WTC11 (cell line): Measurements from ENCODE around the gene RRP1. TPM values are rescaled to one million over a fixed set of nuclear protein-coding genes. Genes with fewer than 3 reads are reported as not detected.

ENCODE experiments used
- ATAC-seq: fragments of 200-7000 bp; cut with Tn5 transposase; 2 replicates; pipeline ENCODE4 v1.10.0; 2021; ENCODE audit warnings: mild to moderate bottlenecking, moderate library complexity
- CTCF ChIA-PET: fragments of 300-600 bp; sonication (Branson Sonifier 250); formaldehyde crosslinking; loops from one replicate; lab custom pipeline; 2021; ENCODE audit warnings: antibody characterized with exemption; lab: Charles Lee
- POLR2A ChIA-PET: fragments of 350-600 bp; sonication (Branson Sonifier 250); formaldehyde crosslinking; loops from one replicate; lab custom pipeline; 2021; ENCODE audit warnings: antibody characterized with exemption; lab: Charles Lee
- DNase-seq: peaks from one replicate; pipeline ENCODE4 v3.0.0; 2021; ENCODE audit warnings: low spot score
- H3K27ac Mint-ChIP-seq: 2 replicates; pipeline ENCODE4 v1.8.0; 2021; ENCODE audit warnings: mixed read lengths
- H3K27me3 Mint-ChIP-seq: 2 replicates; pipeline ENCODE4 v1.8.0; 2021; ENCODE audit warnings: low read depth, mild to moderate bottlenecking, moderate library complexity, mixed read lengths
- H3K36me3 Mint-ChIP-seq: 2 replicates; pipeline ENCODE4 v1.8.0; 2021; ENCODE audit warnings: mixed read lengths
- H3K4me1 Mint-ChIP-seq: 2 replicates; pipeline ENCODE4 v1.8.0; 2022; ENCODE audit warnings: mixed read lengths
- H3K4me3 Mint-ChIP-seq: 2 replicates; pipeline ENCODE4 v1.8.0; 2021; ENCODE audit warnings: mild to moderate bottlenecking, moderate library complexity, mixed read lengths
- H3K9me3 Mint-ChIP-seq: 2 replicates; pipeline ENCODE4 v1.8.0; 2021; ENCODE audit warnings: mixed read lengths
- ATF1 ChIP-seq: sonication (generic); formaldehyde crosslinking; IDR thresholded peaks from 2 replicates; pipeline ENCODE4 v1.8.1; 2023; ENCODE audit warnings: mild to moderate bottlenecking, moderate library complexity, missing genetic modification reagents
- ATF2 ChIP-seq: sonication (generic); formaldehyde crosslinking; IDR thresholded peaks from 2 replicates; pipeline ENCODE4 v1.8.1; 2022; ENCODE audit warnings: low read depth, missing genetic modification reagents, borderline replicate concordance
- CDX4 ChIP-seq: fragments of 250-450 bp; sonication (Bioruptor Pico); IDR thresholded peaks from 2 replicates; pipeline ENCODE4 v1.9.0; 2021; ENCODE audit warnings: moderate library complexity, mild to moderate bottlenecking, inconsistent platforms, borderline replicate concordance
- CREB1 ChIP-seq: sonication (generic); formaldehyde crosslinking; IDR thresholded peaks from 2 replicates; pipeline ENCODE4 v1.8.0; 2023; ENCODE audit warnings: mild to moderate bottlenecking, missing genetic modification reagents
- GRHL2 ChIP-seq: fragments of 250-450 bp; sonication (Bioruptor Pico); IDR thresholded peaks from 2 replicates; pipeline ENCODE4 v1.8.0; 2022; ENCODE audit warnings: mild to moderate bottlenecking, moderate library complexity; ENCODE audit not compliant: insufficient replicate concordance, severe bottlenecking
- KAT7 ChIP-seq: sonication (generic); formaldehyde crosslinking; IDR thresholded peaks from 2 replicates; pipeline ENCODE4 v1.8.1; 2023; ENCODE audit warnings: missing genetic modification reagents, mild to moderate bottlenecking, borderline replicate concordance
- MLX ChIP-seq: sonication (generic); formaldehyde crosslinking; IDR thresholded peaks from 2 replicates; pipeline ENCODE4 v1.8.1; 2023; ENCODE audit warnings: mild to moderate bottlenecking, missing genetic modification reagents, moderate library complexity
- MYBL2 ChIP-seq: sonication (generic); formaldehyde crosslinking; IDR thresholded peaks from 2 replicates; pipeline ENCODE4 v1.8.1; 2023; ENCODE audit warnings: mild to moderate bottlenecking, moderate library complexity, missing genetic modification reagents
- NFYB ChIP-seq: sonication (generic); formaldehyde crosslinking; conservative IDR thresholded peaks from 2 replicates; pipeline ENCODE4 v1.8.0; 2022; ENCODE audit warnings: low read depth, missing genetic modification reagents
- SP1 ChIP-seq: sonication (generic); formaldehyde crosslinking; conservative IDR thresholded peaks from 2 replicates; pipeline ENCODE4 v1.8.1; 2022; ENCODE audit warnings: missing genetic modification reagents
- TCF7 ChIP-seq: sonication (generic); formaldehyde crosslinking; IDR thresholded peaks from 2 replicates; pipeline ENCODE4 v1.8.0; 2022; ENCODE audit warnings: mild to moderate bottlenecking, low read depth, missing genetic modification reagents, moderate library complexity
- ZBTB21 ChIP-seq: sonication (generic); formaldehyde crosslinking; IDR thresholded peaks from 2 replicates; pipeline ENCODE4 v1.8.1; 2023; ENCODE audit warnings: mild to moderate bottlenecking, missing genetic modification reagents, borderline replicate concordance
- ZMAT4 ChIP-seq: fragments of 250-450 bp; sonication (Bioruptor Pico); IDR thresholded peaks from 2 replicates; pipeline ENCODE4 v1.9.0; 2021; ENCODE audit warnings: mild to moderate bottlenecking
- ZNF138 ChIP-seq: sonication (generic); formaldehyde crosslinking; conservative IDR thresholded peaks from 2 replicates; pipeline ENCODE4 v1.8.1; 2022; ENCODE audit warnings: mild to moderate bottlenecking, moderate library complexity, missing genetic modification reagents
- total RNA-seq: library from RNA; stranded (reverse); gene quantifications from 3 replicates; pipeline ENCODE4 v1.2.3, GENCODE V29; 2021
- TF ChIP-seq, protein P1 (sequence below): sonication (generic); formaldehyde crosslinking; IDR thresholded peaks from 2 replicates; pipeline ENCODE4 v1.8.1; 2023; ENCODE audit warnings: mild to moderate bottlenecking, missing genetic modification reagents, borderline replicate concordance
- TF ChIP-seq, protein P2 (sequence below): sonication (generic); formaldehyde crosslinking; IDR thresholded peaks from 2 replicates; pipeline ENCODE4 v1.8.0; 2022; ENCODE audit warnings: mild to moderate bottlenecking, missing genetic modification reagents
- TF ChIP-seq, protein P3 (sequence below): sonication (generic); formaldehyde crosslinking; IDR thresholded peaks from 2 replicates; pipeline ENCODE4 v1.8.1; 2022; ENCODE audit warnings: low read depth, mild to moderate bottlenecking, moderate library complexity, missing genetic modification reagents, borderline replicate concordance

The RRP1 gene
- total RNA-seq, 1 experiment from 2014 or later = 53.0 TPM

- POLR2A ChIA-PET = no interaction called here
- CTCF ChIA-PET = interaction anchor here (0.7 to 1.1 kb wide), 2 partner anchors 11 kb away, joined by 3 read pairs; partner anchors contain the start of gene RRP1
- no peak for ATAC-seq
- DNase-seq = no peak
- Mint-ChIP-seq H3K27me3 (no peaks in the 10 kb centered on the region), H3K27ac (no peak overlapping the region), H3K36me3 (peaks cover 72% of the 10 kb centered on the region), H3K9me3 (no peaks in the 10 kb centered on the region), H3K4me1 (no peaks in the 10 kb centered on the region), H3K4me3 (no peak overlapping the region)
- no peak for TF ChIP-seq GRHL2 (CRISPR knock-in tag)
- TF ChIP-seq, protein P1, sequence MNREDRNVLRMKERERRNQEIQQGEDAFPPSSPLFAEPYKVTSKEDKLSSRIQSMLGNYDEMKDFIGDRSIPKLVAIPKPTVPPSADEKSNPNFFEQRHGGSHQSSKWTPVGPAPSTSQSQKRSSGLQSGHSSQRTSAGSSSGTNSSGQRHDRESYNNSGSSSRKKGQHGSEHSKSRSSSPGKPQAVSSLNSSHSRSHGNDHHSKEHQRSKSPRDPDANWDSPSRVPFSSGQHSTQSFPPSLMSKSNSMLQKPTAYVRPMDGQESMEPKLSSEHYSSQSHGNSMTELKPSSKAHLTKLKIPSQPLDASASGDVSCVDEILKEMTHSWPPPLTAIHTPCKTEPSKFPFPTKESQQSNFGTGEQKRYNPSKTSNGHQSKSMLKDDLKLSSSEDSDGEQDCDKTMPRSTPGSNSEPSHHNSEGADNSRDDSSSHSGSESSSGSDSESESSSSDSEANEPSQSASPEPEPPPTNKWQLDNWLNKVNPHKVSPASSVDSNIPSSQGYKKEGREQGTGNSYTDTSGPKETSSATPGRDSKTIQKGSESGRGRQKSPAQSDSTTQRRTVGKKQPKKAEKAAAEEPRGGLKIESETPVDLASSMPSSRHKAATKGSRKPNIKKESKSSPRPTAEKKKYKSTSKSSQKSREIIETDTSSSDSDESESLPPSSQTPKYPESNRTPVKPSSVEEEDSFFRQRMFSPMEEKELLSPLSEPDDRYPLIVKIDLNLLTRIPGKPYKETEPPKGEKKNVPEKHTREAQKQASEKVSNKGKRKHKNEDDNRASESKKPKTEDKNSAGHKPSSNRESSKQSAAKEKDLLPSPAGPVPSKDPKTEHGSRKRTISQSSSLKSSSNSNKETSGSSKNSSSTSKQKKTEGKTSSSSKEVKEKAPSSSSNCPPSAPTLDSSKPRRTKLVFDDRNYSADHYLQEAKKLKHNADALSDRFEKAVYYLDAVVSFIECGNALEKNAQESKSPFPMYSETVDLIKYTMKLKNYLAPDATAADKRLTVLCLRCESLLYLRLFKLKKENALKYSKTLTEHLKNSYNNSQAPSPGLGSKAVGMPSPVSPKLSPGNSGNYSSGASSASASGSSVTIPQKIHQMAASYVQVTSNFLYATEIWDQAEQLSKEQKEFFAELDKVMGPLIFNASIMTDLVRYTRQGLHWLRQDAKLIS (CRISPR knock-in tag) = no peak
- TF ChIP-seq ATF1 = no peak
- TF ChIP-seq CREB1 (CRISPR knock-in tag) = no peak
Observed at GRCh38 chr21:43800124-43800523, 10.7 kb downstream of the RRP1 start.

DNA sequence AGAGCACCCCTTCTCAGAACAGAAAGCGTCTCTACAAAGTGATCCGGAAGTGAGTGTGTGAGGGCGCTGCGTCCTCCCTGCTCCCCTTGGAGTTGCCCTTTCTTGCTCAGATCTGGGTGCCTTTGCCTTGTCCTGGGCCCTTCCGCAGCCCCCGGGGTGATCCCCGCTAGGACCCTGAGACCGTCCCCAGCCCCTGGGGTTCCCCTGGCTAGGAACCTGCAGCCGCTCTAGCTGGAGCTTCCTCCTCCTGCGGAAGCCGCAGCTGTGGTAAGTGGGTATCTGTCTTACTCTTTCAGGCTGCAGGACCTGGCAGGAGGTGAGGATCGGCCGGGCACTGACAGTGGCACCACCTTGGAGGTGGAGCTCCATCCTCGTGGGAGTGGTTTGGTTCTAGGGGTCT, 11.2 kb downstream of the RRP1 start:
- no peak for ATAC-seq

DNA sequence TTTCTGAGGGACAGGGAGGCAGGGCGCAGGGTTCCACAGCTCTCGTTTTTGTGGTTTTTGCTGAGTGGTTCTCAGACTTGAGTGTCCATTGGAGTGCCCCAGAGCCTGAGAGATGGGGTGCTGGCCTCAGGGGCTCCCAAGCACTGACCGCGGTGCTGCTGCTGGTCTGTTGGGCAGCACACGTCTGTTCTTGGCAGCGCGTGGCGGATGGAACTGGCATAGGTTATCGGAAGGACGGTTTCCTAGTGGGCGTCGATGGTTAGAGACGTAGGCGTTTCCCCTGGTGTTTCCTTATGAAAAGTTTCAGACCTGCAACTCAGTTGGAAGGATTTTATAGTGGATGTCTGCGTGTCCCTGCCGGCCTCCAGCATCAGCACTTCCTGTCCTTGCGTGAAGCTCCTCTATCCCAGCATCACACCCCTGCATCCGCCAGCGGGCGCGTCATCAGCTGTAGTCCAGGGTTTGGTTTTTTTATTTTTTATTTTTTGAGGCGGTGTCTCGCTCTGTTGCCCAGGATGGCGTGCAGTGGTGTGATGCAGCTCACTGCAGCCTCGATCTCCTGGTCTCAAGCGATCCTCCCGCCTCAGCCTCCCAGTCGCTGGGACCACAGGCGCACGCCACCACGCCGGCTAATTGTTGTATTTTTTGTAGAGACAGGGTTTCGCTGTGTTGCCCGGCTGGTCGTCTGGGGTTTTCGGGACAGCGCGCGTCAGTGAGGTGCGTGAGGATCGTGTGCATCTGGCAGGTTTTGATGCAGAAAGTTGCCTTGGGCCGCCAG, 11.8 kb downstream of the RRP1 start:
- POLR2A ChIA-PET = no interaction called here
- no peak overlapping the region for H3K4me3 Mint-ChIP-seq
- H3K27ac Mint-ChIP-seq = peak overlapping the region; percentile 53; the same call in 1 of the 2 replicates
- H3K27me3 Mint-ChIP-seq = no peaks in the 10 kb centered on the region
- H3K9me3 Mint-ChIP-seq = no peaks in the 10 kb centered on the region
- peaks cover 61% of the 10 kb centered on the region for H3K36me3 Mint-ChIP-seq
- CTCF ChIA-PET = interaction anchor here (0.7 to 1.1 kb wide), 2 partner anchors 10 to 12 kb away, joined by 3 read pairs; partner anchors contain the start of gene RRP1
- no peaks in the 10 kb centered on the region for H3K4me1 Mint-ChIP-seq
- no peak for DNase-seq
- no peak for ATAC-seq
- TF ChIP-seq SP1 = no peak
- TF ChIP-seq, protein P1 (CRISPR knock-in tag) = no peak
- no peak for TF ChIP-seq CDX4
- TF ChIP-seq, protein P2, sequence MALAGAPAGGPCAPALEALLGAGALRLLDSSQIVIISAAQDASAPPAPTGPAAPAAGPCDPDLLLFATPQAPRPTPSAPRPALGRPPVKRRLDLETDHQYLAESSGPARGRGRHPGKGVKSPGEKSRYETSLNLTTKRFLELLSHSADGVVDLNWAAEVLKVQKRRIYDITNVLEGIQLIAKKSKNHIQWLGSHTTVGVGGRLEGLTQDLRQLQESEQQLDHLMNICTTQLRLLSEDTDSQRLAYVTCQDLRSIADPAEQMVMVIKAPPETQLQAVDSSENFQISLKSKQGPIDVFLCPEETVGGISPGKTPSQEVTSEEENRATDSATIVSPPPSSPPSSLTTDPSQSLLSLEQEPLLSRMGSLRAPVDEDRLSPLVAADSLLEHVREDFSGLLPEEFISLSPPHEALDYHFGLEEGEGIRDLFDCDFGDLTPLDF (CRISPR knock-in tag) = no peak
- TF ChIP-seq TCF7 = no peak
- no peak for TF ChIP-seq MLX (CRISPR knock-in tag)
- no peak for TF ChIP-seq KAT7
- TF ChIP-seq ATF2 (CRISPR knock-in tag) = no peak

More for the DNA sequence above, 11.2 kb downstream of the RRP1 start:
- Mint-ChIP-seq H3K4me1 (no peaks in the 10 kb centered on the region), H3K27me3 (no peaks in the 10 kb centered on the region), H3K27ac (no peak overlapping the region; the same call in 1 of the 2 replicates), H3K9me3 (no peaks in the 10 kb centered on the region), H3K36me3 (peaks cover 68% of the 10 kb centered on the region), H3K4me3 (no peak overlapping the region)
- TF ChIP-seq, protein P3, sequence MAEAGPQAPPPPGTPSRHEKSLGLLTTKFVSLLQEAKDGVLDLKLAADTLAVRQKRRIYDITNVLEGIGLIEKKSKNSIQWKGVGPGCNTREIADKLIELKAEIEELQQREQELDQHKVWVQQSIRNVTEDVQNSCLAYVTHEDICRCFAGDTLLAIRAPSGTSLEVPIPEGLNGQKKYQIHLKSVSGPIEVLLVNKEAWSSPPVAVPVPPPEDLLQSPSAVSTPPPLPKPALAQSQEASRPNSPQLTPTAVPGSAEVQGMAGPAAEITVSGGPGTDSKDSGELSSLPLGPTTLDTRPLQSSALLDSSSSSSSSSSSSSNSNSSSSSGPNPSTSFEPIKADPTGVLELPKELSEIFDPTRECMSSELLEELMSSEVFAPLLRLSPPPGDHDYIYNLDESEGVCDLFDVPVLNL (CRISPR knock-in tag) = no peak
- TF ChIP-seq MYBL2 (no peak), ZBTB21 (no peak), NFYB (CRISPR knock-in tag) (no peak), ZNF138 (CRISPR knock-in tag) (no peak), ZMAT4 (CRISPR knock-in tag) (no peak)
- no peak for DNase-seq
- POLR2A ChIA-PET = no interaction called here
- CTCF ChIA-PET = interaction anchor here (0.7 to 1.1 kb wide), 2 partner anchors 10 to 11 kb away, joined by 3 read pairs; partner anchors contain the start of gene RRP1
